ENCODE results near the gene OR10A4. TPM values are rescaled to one million over a fixed set of nuclear protein-coding genes. Genes with fewer than 3 reads are reported as not detected.

Gene OR10A4
- total and polyA plus RNA-seq, 2 of the 4 experiments (the other 2 are of a cell fraction): not detected

- Histone ChIP-seq H3K27ac (ENCODE audit: insufficient read depth, low read length) (no peak overlapping the region), H3K4me3 (ENCODE audit: insufficient read depth, low read depth, low read length) (no peak overlapping the region), H2BK120ac (ENCODE audit: low read depth, low read length) (no peak overlapping the region), H3K79me1 (ENCODE audit: low read depth in 1 of 2, low read length in 2 of 2) (no peaks in the 10 kb centered on the region), H3K36me3 (ENCODE audit: control insufficient read depth, insufficient read depth, low read length) (no peaks in the 10 kb centered on the region), H3K27me3 (ENCODE audit: control insufficient read depth, insufficient read depth, low read length) (no peaks in the 10 kb centered on the region), H4K5ac (ENCODE audit: low read depth, low read length) (no peak overlapping the region), H2AK5ac (ENCODE audit: low read depth, low read length) (no peak overlapping the region), H3K9me3 (ENCODE audit: control insufficient read depth, insufficient read depth, low read length) (no peaks in the 10 kb centered on the region), H2AK9ac (replicated peaks; ENCODE audit: low read depth, low read length, poor library complexity) (no peak overlapping the region), H3K18ac (ENCODE audit: low read depth, low read length) (no peak overlapping the region), H3K4me1 (ENCODE audit: control insufficient read depth, insufficient read depth, low read length) (no peaks in the 10 kb centered on the region), H3K56ac (ENCODE audit: extremely low read depth, insufficient read depth, low read length) (no peak overlapping the region), H2BK5ac (ENCODE audit: low read depth, low read length, poor library complexity, severe bottlenecking) (no peak overlapping the region), H3K23ac (ENCODE audit: low read depth, low read length) (no peak overlapping the region), H2BK15ac (ENCODE audit: low read depth, low read length) (no peak overlapping the region), H2BK20ac (ENCODE audit: low read depth, low read length) (no peak overlapping the region), H4K91ac (ENCODE audit: insufficient read depth, low read depth, low read length) (no peak overlapping the region), H4K8ac (ENCODE audit: low read depth in 2 of 2, low read length in 2 of 2) (no peak overlapping the region), H3K14ac (replicated peaks; ENCODE audit: low read depth, low read length) (no peak overlapping the region), H3K4ac (ENCODE audit: low read depth, low read length) (no peak overlapping the region), H3K9me1 (ENCODE audit: insufficient read depth, low read length) (no peaks in the 10 kb centered on the region), H4K20me1 (ENCODE audit: insufficient read depth, low read length) (no peaks in the 10 kb centered on the region), H2AFZ (replicated peaks; ENCODE audit: low read length, poor library complexity) (no peak overlapping the region), H3K4me2 (ENCODE audit: low read depth, low read length) (no peak overlapping the region), H3K9ac (ENCODE audit: low read depth, low read length) (no peak overlapping the region)
- intact Hi-C loops (cut with micrococcal nuclease): no loop called here
- no peak for DNase-seq
- BruUV-seq (replicated peaks): no TSS peak
- in situ Hi-C loops (cut with MboI; ENCODE audit: low sequenced_read_pairs): no loop called here
- TF ChIP-seq USF2 (IDR thresholded peaks at IDR 0.05; ENCODE audit: low read depth, low read length) (no peak), SMC3 (IDR thresholded peaks at IDR 0.05; ENCODE audit: low read depth, low read length) (no peak)
- no peak for ATAC-seq (ENCODE audit: low read depth)
- POLR2A ChIA-PET (ENCODE audit: unreplicated experiment): no interaction called here
- dilution Hi-C loops (cut with HindIII; ENCODE audit: low sequenced_read_pairs, unreplicated experiment): no loop called here
- CTCF ChIA-PET: no interaction called here
Measured at GRCh38 chr11:6894097-6894496, 17.7 kb downstream of the OR10A4 start.

Data from IMR-90 (cell line).